A549 (cell line): ENCODE measurements around the gene COQ9. TPM values are rescaled to one million over a fixed set of nuclear protein-coding genes. Genes with fewer than 3 reads are reported as not detected.
"Not testable (repeated sequence)": the region's sequence is repeated elsewhere in the genome, so short reads cannot be mapped to it uniquely, and the experiment has no call there.

Source experiments
- ATAC-seq, 2 experiments: fragments of 200-7000 bp in 1 of 2; fragments of >200 bp in 1 of 2; cut with Nextera tagmentation in 1 of 2; cut with Tn5 transposase in 1 of 2; 3 replicates each; pipeline versions ENCODE4 v1.8.0 to v1.9.1; 2018 to 2020; ENCODE audit warnings: mild to moderate bottlenecking in 1 of 2, moderate library complexity in 1 of 2
- CTCF ChIA-PET: fragments of 300-600 bp; sonication (Branson Sonifier 250); formaldehyde crosslinking; extraction: SDS; loops from one replicate; lab custom pipeline; 2021; ENCODE audit warnings: antibody characterized with exemption, inconsistent platforms; lab: Yijun Ruan, JAX
- POLR2A ChIA-PET: fragments of 350-600 bp; formaldehyde crosslinking; extraction: SDS; loops from one replicate; lab custom pipeline; 2021; ENCODE audit warnings: antibody characterized with exemption, inconsistent platforms; lab: Yijun Ruan, JAX
- DNase-seq, 2 experiments: peaks; one replicate each; pipeline versions ENCODE4 v3.0.0 to v3.0.0-alpha.2; 2011 to 2016; ENCODE audit warnings: low read depth in 1 of 2, low spot score in 1 of 2
- FAIRE-seq: peaks from 2 replicates; lab custom pipeline; 2011; peaks lifted over from hg19 to GRCh38; lab: Jason Lieb, UNC
- H3K27ac ChIP-seq, 2 experiments: fragments of >200 bp; sonication (Bioruptor Twin); formaldehyde crosslinking; 3 replicates each; pipeline ENCODE4 v1.5.1; 2016 to 2017
- H3K4me1 ChIP-seq: fragments of >200 bp; sonication (Bioruptor Twin); formaldehyde crosslinking; 3 replicates; pipeline ENCODE4 v1.6.1; 2016
- H3K4me2 ChIP-seq: fragments of >200 bp; sonication (Bioruptor Twin); formaldehyde crosslinking; 3 replicates; pipeline ENCODE4 v1.6.1; 2016
- H3K4me3 ChIP-seq: fragments of >200 bp; sonication (Bioruptor Twin); formaldehyde crosslinking; 3 replicates; pipeline ENCODE4 v1.5.1; 2016
- H3K9me3 ChIP-seq: fragments of >200 bp; sonication (Bioruptor Twin); formaldehyde crosslinking; 3 replicates; pipeline ENCODE4 v1.6.1; 2016
- CEBPB ChIP-seq, 2 experiments: fragments of >200 bp in 1 of 2; sonication (Bioruptor Twin) in 1 of 2; formaldehyde crosslinking in 1 of 2; IDR thresholded peaks; 2 replicates each; pipeline ENCODE4 v1.6.1; 2012 to 2016
- ELK1 ChIP-seq: fragments of 150-350 bp; IDR thresholded peaks from 2 replicates; pipeline ENCODE4 v1.6.1; 2014; ENCODE audit warnings: low read depth, mild to moderate bottlenecking, low read length
- FOSB ChIP-seq: fragments of 250-450 bp; sonication (Bioruptor Pico); IDR thresholded peaks from 2 replicates; pipeline ENCODE4 v1.5.0; 2020; ENCODE audit warnings: mild to moderate bottlenecking, moderate library complexity
- MAZ ChIP-seq: fragments of 150-350 bp; IDR thresholded peaks from 2 replicates; pipeline ENCODE4 v1.6.1; 2014; ENCODE audit warnings: antibody characterized with exemption, low read depth, low read length, borderline replicate concordance
- NFE2L2 ChIP-seq: fragments of 150-350 bp; conservative IDR thresholded peaks from 2 replicates; pipeline ENCODE4 v1.6.1; 2014; ENCODE audit warnings: low read length
- NR3C1 ChIP-seq: fragments of >200 bp; sonication (Bioruptor Twin); formaldehyde crosslinking; IDR thresholded peaks from 3 replicates; pipeline ENCODE4 v1.6.1; 2017
- PBX3 ChIP-seq: IDR thresholded peaks from 2 replicates; pipeline ENCODE4 v1.6.1; 2012
- RAD21 ChIP-seq, 2 experiments: fragments of >200 bp in 1 of 2; sonication (Bioruptor Twin) in 1 of 2; formaldehyde crosslinking in 1 of 2; IDR thresholded peaks in 1 of 2; conservative IDR thresholded peaks in 1 of 2; 2 replicates in 1 of 2; 3 replicates in 1 of 2; pipeline ENCODE4 v1.6.1; 2012 to 2018; ENCODE audit warnings: inconsistent platforms in 1 of 2
- RARB ChIP-seq: fragments of 250-450 bp; sonication (Bioruptor Pico); IDR thresholded peaks from 2 replicates; pipeline ENCODE4 v1.8.0; 2021; ENCODE audit warnings: mild to moderate bottlenecking, moderate library complexity
- TP53 ChIP-seq: fragments of 250-450 bp; sonication (Bioruptor Pico); IDR thresholded peaks from 2 replicates; pipeline ENCODE4 v1.5.0; 2021; ENCODE audit warnings: mild to moderate bottlenecking, moderate library complexity
- WGBS: methylation state at CpG from one replicate; pipeline ENCODE4 v1.1.6; 2017; ENCODE audit errors: missing lambda C conversion rate; 5-methylcytosine and 5-hydroxymethylcytosine counted together
- polyA plus RNA-seq, 4 experiments: library from polyadenylated mRNA; depleted of rRNA in 3 of 4; stranded (reverse); fragments of >200 nt; fragmentation: RNase III in 1 of 4; extraction: RNeasy Plus Mini Kit Qiagen cat#74134 plus additional on column Dnase treatment in 1 of 4; gene quantifications; 2 replicates in 3 of 4; 3 replicates in 1 of 4; pipeline ENCODE4 v1.2.3, GENCODE V29; 2011 to 2017

Gene COQ9
- polyA plus RNA-seq, 2 of the 4 experiments (the other 2 are of a cell fraction) = 47.2 to 109 TPM

- CTCF ChIA-PET = interaction anchor here (0.7 to 2.3 kb wide), 8 partner anchors 11 to 249 kb away, joined by 3 to 10 read pairs (median 6); partner anchors contain the start of gene POLR2C
- WGBS = 78% methylated on average over 1 of the region's 1 CpG
- ATAC-seq = no peak
- TF ChIP-seq RAD21 (conservative IDR thresholded peaks at IDR 0.05 in 1 of 2, IDR thresholded peaks at IDR 0.05 in 1 of 2) = 0 out of 5 replicates have a peak, but pooled peaks of 1 of the 2 experiments have one; percentile 5
- TF ChIP-seq NR3C1 = no peak
- H3K4me1 ChIP-seq = no peaks in the 10 kb centered on the region
- POLR2A ChIA-PET = no interaction called here
- no peak overlapping the region for H3K4me2 ChIP-seq
- no peak overlapping the region for H3K4me3 ChIP-seq
- FAIRE-seq = no peak
- no peak for DNase-seq
- no peak overlapping the region for H3K27ac ChIP-seq
- H3K9me3 ChIP-seq = no peaks in the 10 kb centered on the region
These were observed 11.4 kb upstream of the COQ9 start for GRCh38 chr16:57435838-57436237.

- not testable (repeated sequence) for H3K4me1 ChIP-seq, ATAC-seq, H3K4me2 ChIP-seq, FAIRE-seq, H3K27ac ChIP-seq, H3K9me3 ChIP-seq, H3K4me3 ChIP-seq, DNase-seq
- ChIA-PET POLR2A (interaction anchor here (0.9 kb wide), 1 partner anchor 22 kb away, joined by 3 read pairs; the partner anchor contains the start of gene POLR2C), CTCF (interaction anchor here (0.9 to 5.3 kb wide), 6 partner anchors 7 to 139 kb away, joined by 3 to 30 read pairs (median 7); partner anchors contain the start of genes CIAPIN1, COQ9 and POLR2C)
- 96% methylated on average over 8 of the region's 8 CpGs for WGBS
These were observed 7.3 kb upstream of the COQ9 start for GRCh38 chr16:57439947-57440346.

- H3K4me1 ChIP-seq, H3K4me3 ChIP-seq, ATAC-seq, H3K4me2 ChIP-seq, POLR2A ChIA-PET, FAIRE-seq, H3K27ac ChIP-seq, H3K9me3 ChIP-seq, DNase-seq: not testable (repeated sequence)
- CTCF ChIA-PET = interaction anchor here (2.1 to 5.3 kb wide), 3 partner anchors 19 to 23 kb away, joined by 7 to 30 read pairs (median 26); partner anchors contain the start of gene POLR2C
- 94% methylated on average over 8 of the region's 8 CpGs for WGBS
These were observed 6.7 kb upstream of the COQ9 start for GRCh38 chr16:57440551-57440950.

GRCh38 chr16:57444711-57445110, 2.6 kb upstream of the COQ9 start:
- TF ChIP-seq TP53 (CRISPR knock-in tag) = no peak
- TF ChIP-seq FOSB (CRISPR knock-in tag) = no peak
- no peak for TF ChIP-seq PBX3
- no peak for TF ChIP-seq NFE2L2
- no peak for TF ChIP-seq CEBPB (IDR thresholded peaks at IDR 0.05)
- TF ChIP-seq RARB (CRISPR knock-in tag) = no peak
- TF ChIP-seq MAZ = no peak
- DNase-seq = no peak
- CTCF ChIA-PET = interaction anchor here (1.0 to 5.3 kb wide), 8 partner anchors 8 to 144 kb away, joined by 3 to 30 read pairs (median 10); partner anchors contain the start of gene POLR2C
- H3K4me2 ChIP-seq = no peak overlapping the region
- H3K4me1 ChIP-seq = peaks cover 27% of the 10 kb centered on the region
- H3K9me3 ChIP-seq = no peaks in the 10 kb centered on the region
- no peak overlapping the region for H3K27ac ChIP-seq
- WGBS = 83% methylated on average over 3 of the region's 3 CpGs
- FAIRE-seq = no peak
- no peak for ATAC-seq
- no peak overlapping the region for H3K4me3 ChIP-seq
- POLR2A ChIA-PET = interaction anchor here (1.2 kb wide), 1 partner anchor 18 kb away, joined by 3 read pairs; the partner anchor contains the start of gene POLR2C

- POLR2A ChIA-PET = no interaction called here
- WGBS = 96% methylated on average over 2 of the region's 2 CpGs
- DNase-seq = no peak
- FAIRE-seq = no peak
- Histone ChIP-seq H3K4me2 (peak overlapping the region; percentile 97; the same call in 2 of the 3 replicates), H3K9me3 (no peaks in the 10 kb centered on the region), H3K27ac (no peak overlapping the region), H3K4me1 (peaks cover 27% of the 10 kb centered on the region), H3K4me3 (no peak overlapping the region; the same call in 2 of the 3 replicates)
- no peak for TF ChIP-seq ELK1
- CTCF ChIA-PET = interaction anchor here (1.0 to 3.3 kb wide), 4 partner anchors 9 to 145 kb away, joined by 3 to 20 read pairs (median 10); no protein-coding TSS in a partner anchor
- ATAC-seq = no peak
These were observed 1.8 kb upstream of the COQ9 start for GRCh38 chr16:57445510-57445909.
